Stimulated activated CD8-positive, alpha-beta memory T cell treated with anti-CD3 and anti-CD28 coated beads, Interleukin-15, amount 100 ng/mL, for 1 hour (primary cell): ENCODE data around the gene NUMBL.

Experiments
- DNase-seq: peaks from one replicate; pipeline ENCODE4 v3.0.0-alpha.2; 2020; ENCODE audit warnings: low read depth

Gene NUMBL

GRCh38 chr19:40690693-40691420, 406 bp upstream of the NUMBL start:
- peak; percentile 71 for DNase-seq

GRCh38 chr19:40689339-40690049, 957 bp downstream of the NUMBL start:
- DNase-seq, result no peak

- DNase-seq, result no peak
Observed at GRCh38 chr19:40688987-40689338, 1.5 kb downstream of the NUMBL start.

GRCh38 chr19:40688309-40688708, 2.1 kb downstream of the NUMBL start:
- DNase-seq, result no peak

- no peak for DNase-seq
Observed at GRCh38 chr19:40687525-40688016, 2.9 kb downstream of the NUMBL start.

GRCh38 chr19:40686882-40687524, 3.4 kb downstream of the NUMBL start:
- no peak for DNase-seq

- DNase-seq, result no peak
Observed at GRCh38 chr19:40685563-40685962, 4.9 kb downstream of the NUMBL start.

- DNase-seq, result no peak
Observed at GRCh38 chr19:40685016-40685526, 5.4 kb downstream of the NUMBL start.

- DNase-seq, result no peak
Observed at GRCh38 chr19:40684280-40684679, 6.2 kb downstream of the NUMBL start.

GRCh38 chr19:40683437-40683836, 7.0 kb downstream of the NUMBL start:
- DNase-seq, result no peak

- no peak for DNase-seq
Observed at GRCh38 chr19:40682431-40682964, 8.0 kb downstream of the NUMBL start.

GRCh38 chr19:40681039-40681438, 9.4 kb downstream of the NUMBL start:
- no peak for DNase-seq

GRCh38 chr19:40677156-40677555, 13.3 kb downstream of the NUMBL start:
- DNase-seq, result no peak

GRCh38 chr19:40674291-40674690, 16.2 kb downstream of the NUMBL start:
- no peak for DNase-seq

- no peak for DNase-seq
Observed at GRCh38 chr19:40673397-40673796, 17.1 kb downstream of the NUMBL start.

GRCh38 chr19:40672573-40673299, 17.7 kb downstream of the NUMBL start:
- no peak for DNase-seq

- DNase-seq, result no peak
Observed at GRCh38 chr19:40672038-40672437, 18.4 kb downstream of the NUMBL start.

- no peak for DNase-seq
Observed at GRCh38 chr19:40671404-40671803, 19.0 kb downstream of the NUMBL start.

- DNase-seq, result no peak
Observed at GRCh38 chr19:40668991-40669614, 21.3 kb downstream of the NUMBL start.

GRCh38 chr19:40667602-40668001, 22.8 kb downstream of the NUMBL start:
- DNase-seq, result no peak

GRCh38 chr19:40666803-40667438, 23.5 kb downstream of the NUMBL start:
- DNase-seq, result no peak
